ENCODE results near the gene MRPS6. TPM values are rescaled to one million over a fixed set of nuclear protein-coding genes. Genes with fewer than 3 reads are reported as not detected.
A peak's percentile ranks its signal among the peaks of the same experiment; 100 is the strongest.

Gene MRPS6
- total and polyA plus RNA-seq, 12 donors: 25.4 to 135 (median 83.6) TPM

DNA sequence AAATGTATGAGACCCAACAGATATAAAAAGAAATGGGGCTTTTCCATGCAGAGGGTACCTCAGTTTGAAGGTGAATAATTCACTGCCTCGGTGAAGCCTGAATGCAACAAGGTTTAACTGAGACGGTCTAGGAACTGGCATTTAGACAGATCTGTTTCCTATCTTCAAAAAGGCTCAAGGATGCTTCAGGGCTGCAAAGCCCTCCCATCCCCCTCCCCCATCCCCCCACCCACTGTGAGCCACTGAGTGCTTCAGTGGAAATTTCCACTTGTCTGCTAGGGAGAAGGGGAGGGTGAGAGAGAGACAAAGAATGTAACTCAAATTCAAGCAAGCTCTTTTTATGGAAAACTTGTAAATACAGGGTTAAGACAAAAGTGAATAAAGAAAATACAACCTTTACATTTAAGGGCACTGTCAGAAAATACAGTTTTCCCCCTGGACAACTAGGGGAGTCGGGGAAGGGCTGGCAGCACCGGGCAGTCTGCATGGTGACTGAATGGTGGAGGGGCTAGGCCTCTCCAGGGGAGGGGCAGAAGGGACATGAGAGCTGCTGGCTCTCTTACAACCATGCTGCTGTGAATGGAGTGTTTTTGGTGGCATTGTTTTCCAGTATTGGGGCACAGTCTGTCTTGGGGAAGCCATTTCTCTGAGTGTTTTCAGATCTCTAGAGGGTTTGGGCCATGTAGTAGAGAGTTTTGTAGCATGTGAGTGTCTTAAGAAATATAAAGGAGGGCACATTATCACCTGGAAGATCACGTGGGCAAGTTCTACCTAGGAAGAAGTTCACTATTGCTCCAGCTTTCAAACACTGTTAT, 56.7 kb downstream of the MRPS6 start:
- 25 to 34% (median 30%) methylated on average over 5 of the region's 5 CpGs for WGBS, 4 donors
- H3K4me3 ChIP-seq: peak overlapping the region in 1 of 4 donors; percentile 30
- H3K27ac ChIP-seq: peak overlapping the region; percentile 80 to 92 (median 90)
- intact Hi-C loops (cut with DNase I): loop anchor here in 1 of 2 donors (5.0 kb wide), 1 partner anchor 53 kb away; no protein-coding TSS in a partner anchor
- TF ChIP-seq, protein P1, sequence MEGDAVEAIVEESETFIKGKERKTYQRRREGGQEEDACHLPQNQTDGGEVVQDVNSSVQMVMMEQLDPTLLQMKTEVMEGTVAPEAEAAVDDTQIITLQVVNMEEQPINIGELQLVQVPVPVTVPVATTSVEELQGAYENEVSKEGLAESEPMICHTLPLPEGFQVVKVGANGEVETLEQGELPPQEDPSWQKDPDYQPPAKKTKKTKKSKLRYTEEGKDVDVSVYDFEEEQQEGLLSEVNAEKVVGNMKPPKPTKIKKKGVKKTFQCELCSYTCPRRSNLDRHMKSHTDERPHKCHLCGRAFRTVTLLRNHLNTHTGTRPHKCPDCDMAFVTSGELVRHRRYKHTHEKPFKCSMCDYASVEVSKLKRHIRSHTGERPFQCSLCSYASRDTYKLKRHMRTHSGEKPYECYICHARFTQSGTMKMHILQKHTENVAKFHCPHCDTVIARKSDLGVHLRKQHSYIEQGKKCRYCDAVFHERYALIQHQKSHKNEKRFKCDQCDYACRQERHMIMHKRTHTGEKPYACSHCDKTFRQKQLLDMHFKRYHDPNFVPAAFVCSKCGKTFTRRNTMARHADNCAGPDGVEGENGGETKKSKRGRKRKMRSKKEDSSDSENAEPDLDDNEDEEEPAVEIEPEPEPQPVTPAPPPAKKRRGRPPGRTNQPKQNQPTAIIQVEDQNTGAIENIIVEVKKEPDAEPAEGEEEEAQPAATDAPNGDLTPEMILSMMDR (IDR thresholded peaks at IDR 0.05): no peak
- TF ChIP-seq POLR2A (IDR thresholded peaks at IDR 0.05): no peak
- H3K27me3 ChIP-seq: no peaks in the 10 kb centered on the region
- H3K36me3 ChIP-seq (replicated peaks in 1 of 2): peaks cover 0 to 8% of the 10 kb centered on the region in 2 donors
- peaks cover 58 to 59% of the 10 kb centered on the region in 2 donors for H3K4me1 ChIP-seq (replicated peaks in 1 of 2)
- H3K9me3 ChIP-seq (replicated peaks in 1 of 3): no peaks in the 10 kb centered on the region
- peak in 3 of 7 donors; percentile 30 to 35 (median 33) for DNase-seq

DNA sequence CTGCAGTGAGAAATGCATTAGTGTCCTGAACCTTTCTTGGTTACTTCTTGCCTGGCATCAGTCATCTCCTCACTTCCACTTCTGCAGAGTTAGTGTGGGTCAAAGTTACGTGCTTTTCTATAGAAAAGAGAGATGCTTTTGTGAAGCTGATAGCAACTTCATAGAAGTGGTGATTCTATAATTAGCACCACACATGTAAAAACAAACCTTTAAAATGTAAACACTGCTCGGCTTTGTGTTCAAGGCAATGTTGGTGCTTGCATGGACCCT, 57.3 kb downstream of the MRPS6 start:
- H3K27me3 ChIP-seq: no peaks in the 10 kb centered on the region
- peak overlapping the region in 1 of 4 donors; percentile 30 for H3K4me3 ChIP-seq
- DNase-seq: no peak
- WGBS, 4 donors: 69 to 85% (median 79%) methylated on average over 2 of the region's 2 CpGs
- H3K9me3 ChIP-seq (replicated peaks in 1 of 3): no peaks in the 10 kb centered on the region
- intact Hi-C loops (cut with DNase I): no loop called here
- peak overlapping the region; percentile 80 to 92 (median 90) for H3K27ac ChIP-seq
- TF ChIP-seq, protein P1 (IDR thresholded peaks at IDR 0.05): no peak
- TF ChIP-seq POLR2A (IDR thresholded peaks at IDR 0.05): no peak
- peaks cover 0 to 7% of the 10 kb centered on the region in 2 donors for H3K36me3 ChIP-seq (replicated peaks in 1 of 2)
- H3K4me1 ChIP-seq (replicated peaks in 1 of 2): peaks cover 58 to 59% of the 10 kb centered on the region in 2 donors

DNA sequence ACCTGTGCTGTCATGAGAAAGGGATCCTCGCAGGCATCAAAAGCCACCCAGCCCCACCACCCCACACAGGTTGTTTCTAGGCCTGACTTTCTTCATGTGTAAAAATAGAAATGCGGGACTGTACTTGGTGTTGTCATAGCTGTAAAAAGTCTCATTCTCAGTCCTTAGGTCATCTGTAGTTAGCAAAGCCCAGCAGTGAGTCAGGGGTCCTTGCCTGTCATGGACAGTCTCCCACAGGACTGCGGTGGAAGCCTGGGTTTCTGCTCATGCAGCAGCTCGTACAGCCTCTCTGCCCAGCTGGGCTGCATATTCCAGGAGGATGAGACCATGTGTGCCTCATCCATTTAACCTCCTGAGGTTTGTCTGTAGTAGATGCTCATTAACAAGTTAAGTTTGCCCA, 58.2 kb downstream of the MRPS6 start:
- Histone ChIP-seq H3K4me3 (no peak overlapping the region), H3K9me3 (replicated peaks in 1 of 3) (no peaks in the 10 kb centered on the region), H3K4me1 (replicated peaks in 1 of 2) (peaks cover 58 to 59% of the 10 kb centered on the region in 2 donors), H3K27ac (peak overlapping the region; percentile 14 to 92 (median 90)), H3K27me3 (no peaks in the 10 kb centered on the region), H3K36me3 (replicated peaks in 1 of 2) (no peaks in the 10 kb centered on the region)
- TF ChIP-seq POLR2A (IDR thresholded peaks at IDR 0.05): no peak
- TF ChIP-seq, protein P1 (IDR thresholded peaks at IDR 0.05): no peak
- peak in 3 of 7 donors; percentile 33 to 44 (median 41) for DNase-seq
- intact Hi-C loops (cut with DNase I): no loop called here
- 73 to 80% (median 80%) methylated on average over 4 of the region's 4 CpGs for WGBS, 4 donors

DNA sequence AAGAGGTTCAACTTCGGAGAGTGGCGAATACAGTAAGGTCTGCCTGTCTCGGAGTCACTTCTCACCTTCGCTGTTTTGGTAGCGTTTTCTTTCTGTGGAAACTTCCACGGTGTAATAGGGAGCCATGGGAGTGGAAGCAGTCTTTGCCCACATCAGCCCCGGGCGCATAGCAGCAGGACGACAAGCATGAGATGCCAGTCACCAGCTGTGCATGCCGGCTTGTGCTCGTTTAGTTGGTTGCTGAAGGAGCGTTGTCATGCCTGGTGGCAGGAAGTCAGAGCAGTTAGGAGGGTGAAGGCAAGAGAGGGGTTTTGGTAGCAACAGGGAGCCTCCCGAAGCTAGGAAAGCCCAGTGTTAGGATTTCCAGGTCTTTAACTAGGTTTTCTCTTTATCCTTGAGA, 58.8 kb downstream of the MRPS6 start:
- DNase-seq: no peak
- intact Hi-C loops (cut with DNase I): no loop called here
- peaks cover 58% of the 10 kb centered on the region in 2 donors for H3K4me1 ChIP-seq (replicated peaks in 1 of 2)

More for the DNA sequence above, 58.8 kb downstream of the MRPS6 start:
- peak overlapping the region in 3 of 5 donors; percentile 90 to 92 (median 91) for H3K27ac ChIP-seq
- H3K9me3 ChIP-seq (replicated peaks in 1 of 3): peaks cover 0 to 3% (median 0%) of the 10 kb centered on the region in 3 donors
- no peak for TF ChIP-seq POLR2A (IDR thresholded peaks at IDR 0.05)
- TF ChIP-seq, protein P1 (IDR thresholded peaks at IDR 0.05): no peak
- 89 to 93% (median 91%) methylated on average over 12 to 13 of the region's 13 CpGs for WGBS, 4 donors
- no peak overlapping the region for H3K4me3 ChIP-seq
- no peaks in the 10 kb centered on the region for H3K27me3 ChIP-seq
- H3K36me3 ChIP-seq (replicated peaks in 1 of 2): no peaks in the 10 kb centered on the region
